ENCODE data around the gene IQCH. TPM values are rescaled to one million over a fixed set of nuclear protein-coding genes. Genes with fewer than 3 reads are reported as not detected.
"Not testable (repeated sequence)": the region's sequence is repeated elsewhere in the genome, so short reads cannot be mapped to it uniquely, and the experiment has no call there.

The IQCH gene
- polyA plus RNA-seq, 3 donors: 0.03 TPM; not detected in 2

- H3K9ac ChIP-seq (ENCODE audit: insufficient read depth, low read length, poor library complexity, severe bottlenecking); H2AFZ ChIP-seq (ENCODE audit: insufficient read depth, low read depth, low read length, poor library complexity, severe bottlenecking); H4K20me1 ChIP-seq (ENCODE audit: insufficient read depth, low read length); H3K4me3 Mint-ChIP-seq; H3K36me3 Mint-ChIP-seq; H3K27me3 Mint-ChIP-seq (ENCODE audit: low read depth in 3 of 3); H3K27me3 ChIP-seq (ENCODE audit: control insufficient read depth in 2 of 2, insufficient read depth in 2 of 2, low read length in 2 of 2); H3K9me3 ChIP-seq (replicated peaks in 1 of 2; ENCODE audit: control insufficient read depth in 1 of 2, insufficient read depth in 1 of 2, low read length in 2 of 2); H3K36me3 ChIP-seq (replicated peaks in 1 of 2; ENCODE audit: control insufficient read depth in 1 of 2, insufficient read depth in 2 of 2, low read length in 2 of 2); H3K4me1 ChIP-seq (ENCODE audit: control insufficient read depth in 1 of 2, insufficient read depth in 2 of 2, low read length in 2 of 2); H3K4me1 Mint-ChIP-seq; H3K79me2 ChIP-seq (ENCODE audit: insufficient read depth, low read length); H3K4me2 ChIP-seq (replicated peaks; ENCODE audit: extremely low read depth, low read length, poor library complexity, severe bottlenecking); H3K27ac Mint-ChIP-seq; H3K27ac ChIP-seq (ENCODE audit: low read depth in 1 of 2, low read length in 2 of 2); intact Hi-C loops (cut with micrococcal nuclease); DNase-seq; H3K4me3 ChIP-seq (replicated peaks in 1 of 3; ENCODE audit: low read depth in 2 of 3, low read length in 3 of 3): not testable (repeated sequence)
- 83% methylated on average over 1 of the region's 11 CpGs for WGBS (ENCODE audit: insufficient coverage)
- H3K9me3 Mint-ChIP-seq: peaks cover 3 to 17% (median 16%) of the 10 kb centered on the region in 7 donors
These were observed 199.1 kb downstream of the IQCH start for GRCh38 chr15:67453703-67454102.

- intact Hi-C loops (cut with micrococcal nuclease): loop anchor here (2.0 to 5.0 kb wide), 2 partner anchors 375 to 378 kb away; no protein-coding TSS in a partner anchor
- no peak overlapping the region for H3K4me2 ChIP-seq (replicated peaks; ENCODE audit: extremely low read depth, low read length, poor library complexity, severe bottlenecking)
- H3K4me1 ChIP-seq (ENCODE audit: control insufficient read depth in 1 of 2, insufficient read depth in 2 of 2, low read length in 2 of 2): no peaks in the 10 kb centered on the region
- Mint-ChIP-seq H3K4me1 (peaks cover 3% of the 10 kb centered on the region), H3K9me3 (peaks cover 3 to 15% (median 12%) of the 10 kb centered on the region in 7 donors), H3K27me3 (ENCODE audit: low read depth in 3 of 3) (peaks cover 3 to 5% (median 4%) of the 10 kb centered on the region in 3 donors), H3K36me3 (peaks cover 0 to 2% of the 10 kb centered on the region in 2 donors), H3K4me3 (peak overlapping the region in 1 of 2 donors; percentile 51), H3K27ac (no peak overlapping the region)
- DNase-seq: peak; percentile 54 to 79 (median 68)
- no peaks in the 10 kb centered on the region for H3K79me2 ChIP-seq (ENCODE audit: insufficient read depth, low read length)
- TF ChIP-seq, protein P1, sequence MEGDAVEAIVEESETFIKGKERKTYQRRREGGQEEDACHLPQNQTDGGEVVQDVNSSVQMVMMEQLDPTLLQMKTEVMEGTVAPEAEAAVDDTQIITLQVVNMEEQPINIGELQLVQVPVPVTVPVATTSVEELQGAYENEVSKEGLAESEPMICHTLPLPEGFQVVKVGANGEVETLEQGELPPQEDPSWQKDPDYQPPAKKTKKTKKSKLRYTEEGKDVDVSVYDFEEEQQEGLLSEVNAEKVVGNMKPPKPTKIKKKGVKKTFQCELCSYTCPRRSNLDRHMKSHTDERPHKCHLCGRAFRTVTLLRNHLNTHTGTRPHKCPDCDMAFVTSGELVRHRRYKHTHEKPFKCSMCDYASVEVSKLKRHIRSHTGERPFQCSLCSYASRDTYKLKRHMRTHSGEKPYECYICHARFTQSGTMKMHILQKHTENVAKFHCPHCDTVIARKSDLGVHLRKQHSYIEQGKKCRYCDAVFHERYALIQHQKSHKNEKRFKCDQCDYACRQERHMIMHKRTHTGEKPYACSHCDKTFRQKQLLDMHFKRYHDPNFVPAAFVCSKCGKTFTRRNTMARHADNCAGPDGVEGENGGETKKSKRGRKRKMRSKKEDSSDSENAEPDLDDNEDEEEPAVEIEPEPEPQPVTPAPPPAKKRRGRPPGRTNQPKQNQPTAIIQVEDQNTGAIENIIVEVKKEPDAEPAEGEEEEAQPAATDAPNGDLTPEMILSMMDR (IDR thresholded peaks at IDR 0.05): peak; percentile 93
- no peaks in the 10 kb centered on the region for H3K27me3 ChIP-seq (ENCODE audit: control insufficient read depth in 2 of 2, insufficient read depth in 2 of 2, low read length in 2 of 2)
- WGBS (ENCODE audit: insufficient coverage): 29% methylated on average over 4 of the region's 8 CpGs
- H4K20me1 ChIP-seq (ENCODE audit: insufficient read depth, low read length): no peaks in the 10 kb centered on the region
- H2AFZ ChIP-seq (ENCODE audit: insufficient read depth, low read depth, low read length, poor library complexity, severe bottlenecking): peak overlapping the region; percentile 12
- H3K9ac ChIP-seq (ENCODE audit: insufficient read depth, low read length, poor library complexity, severe bottlenecking): no peak overlapping the region
- H3K4me3 ChIP-seq (replicated peaks in 1 of 3; ENCODE audit: low read depth in 2 of 3, low read length in 3 of 3): no peak overlapping the region
- H3K27ac ChIP-seq (ENCODE audit: low read depth in 1 of 2, low read length in 2 of 2): no peak overlapping the region
- H3K36me3 ChIP-seq (replicated peaks in 1 of 2; ENCODE audit: control insufficient read depth in 1 of 2, insufficient read depth in 2 of 2, low read length in 2 of 2): no peaks in the 10 kb centered on the region
- peaks cover 0 to 5% of the 10 kb centered on the region in 2 donors for H3K9me3 ChIP-seq (replicated peaks in 1 of 2; ENCODE audit: control insufficient read depth in 1 of 2, insufficient read depth in 1 of 2, low read length in 2 of 2)
These were observed 202.3 kb downstream of the IQCH start for GRCh38 chr15:67456677-67457529.
